Retina (tissue), 1 donor: ENCODE data around the gene MRPS24.

Experiments used
- DNase-seq: peaks from one replicate; pipeline ENCODE4 v3.0.0-alpha.2; 2016

The MRPS24 gene

GRCh38 chr7:43876976-43877745, 7.8 kb upstream of the MRPS24 start:
- DNase-seq: no peak

- DNase-seq: no peak
Measured at GRCh38 chr7:43876241-43876640, 6.9 kb upstream of the MRPS24 start.

GRCh38 chr7:43873300-43873699, 4.0 kb upstream of the MRPS24 start:
- no peak for DNase-seq

GRCh38 chr7:43872406-43873110, 3.2 kb upstream of the MRPS24 start:
- peak; percentile 62 for DNase-seq

GRCh38 chr7:43871064-43871463, 1.7 kb upstream of the MRPS24 start:
- no peak for DNase-seq

GRCh38 chr7:43870316-43870715, 999 bp upstream of the MRPS24 start:
- DNase-seq: no peak

- DNase-seq: no peak
Measured at GRCh38 chr7:43869867-43870240, 537 bp upstream of the MRPS24 start.

GRCh38 chr7:43868681-43869005, 674 bp downstream of the MRPS24 start:
- peak; percentile 42 for DNase-seq

GRCh38 chr7:43868181-43868580, 1.1 kb downstream of the MRPS24 start:
- no peak for DNase-seq

- no peak for DNase-seq
Measured at GRCh38 chr7:43865277-43865676, 4.0 kb downstream of the MRPS24 start.

- no peak for DNase-seq
Measured at GRCh38 chr7:43864126-43864525, 5.2 kb downstream of the MRPS24 start.

- no peak for DNase-seq
Measured at GRCh38 chr7:43856996-43857395, 12.3 kb downstream of the MRPS24 start.

GRCh38 chr7:43856316-43856715, 13.0 kb downstream of the MRPS24 start:
- no peak for DNase-seq

GRCh38 chr7:43855176-43855575, 14.1 kb downstream of the MRPS24 start:
- DNase-seq: no peak

GRCh38 chr7:43851805-43852204, 17.5 kb downstream of the MRPS24 start:
- no peak for DNase-seq

GRCh38 chr7:43850348-43851116, 18.8 kb downstream of the MRPS24 start:
- no peak for DNase-seq

- no peak for DNase-seq
Measured at GRCh38 chr7:43849047-43849446, 20.3 kb downstream of the MRPS24 start.

GRCh38 chr7:43847496-43847895, 21.8 kb downstream of the MRPS24 start:
- no peak for DNase-seq

- no peak for DNase-seq
Measured at GRCh38 chr7:43844662-43845061, 24.7 kb downstream of the MRPS24 start.

GRCh38 chr7:43844257-43844656, 25.1 kb downstream of the MRPS24 start:
- no peak for DNase-seq

- no peak for DNase-seq
Measured at GRCh38 chr7:43843296-43843695, 26.0 kb downstream of the MRPS24 start.

- DNase-seq: no peak
Measured at GRCh38 chr7:43838201-43838658, 31.1 kb downstream of the MRPS24 start.

- DNase-seq: no peak
Measured at GRCh38 chr7:43834463-43835251, 34.7 kb downstream of the MRPS24 start.
